Small intestine (tissue), 7 donors: Measurements from ENCODE around the gene EARS2. TPM values are rescaled to one million over a fixed set of nuclear protein-coding genes. Genes with fewer than 3 reads are reported as not detected.
A peak's percentile ranks its signal among the peaks of the same experiment; 100 is the strongest.
"Not testable (repeated sequence)": the region's sequence is repeated elsewhere in the genome, so short reads cannot be mapped to it uniquely, and the experiment has no call there.

ENCODE experiments used
- DNase-seq, 2 donors: peaks; one replicate each; pipeline versions ENCODE4 v3.0.0 to v3.0.0-alpha.2; 2013
- FAIRE-seq: peaks from 2 replicates; lab custom pipeline; 2012; peaks lifted over from hg19 to GRCh38; lab: Jason Lieb, UNC
- H3K27ac ChIP-seq, 3 donors: one replicate each; pipeline ENCODE4 v1.5.1; 2013; ENCODE audit warnings: low read length in 2 of 3, mild to moderate bottlenecking in 2 of 3, control low read depth in 1 of 3, inconsistent platforms in 1 of 3, low read depth in 1 of 3, moderate library complexity in 1 of 3
- H3K27me3 ChIP-seq, 3 donors: one replicate each; pipeline ENCODE4 v1.6.1; 2013; ENCODE audit warnings: low read length in 3 of 3, inconsistent platforms in 1 of 3; ENCODE audit not compliant: control insufficient read depth in 3 of 3, insufficient read depth in 3 of 3
- H3K36me3 ChIP-seq, 3 donors: one replicate each; pipeline ENCODE4 v1.6.1; 2013; ENCODE audit warnings: low read length in 3 of 3, inconsistent platforms in 1 of 3, low read depth in 1 of 3, mild to moderate bottlenecking in 1 of 3, moderate library complexity in 1 of 3; ENCODE audit not compliant: control insufficient read depth in 3 of 3, insufficient read depth in 2 of 3
- H3K4me1 ChIP-seq, 3 donors: one replicate each; pipeline ENCODE4 v1.6.1; 2013; ENCODE audit warnings: low read length in 2 of 3, inconsistent platforms in 1 of 3, low read depth in 1 of 3, mild to moderate bottlenecking in 1 of 3, moderate library complexity in 1 of 3; ENCODE audit not compliant: control insufficient read depth in 3 of 3, insufficient read depth in 2 of 3
- H3K4me3 ChIP-seq, 3 donors: one replicate each; pipeline ENCODE4 v1.5.1; 2013; ENCODE audit warnings: low read length in 3 of 3, control low read depth in 1 of 3, inconsistent platforms in 1 of 3, low read depth in 1 of 3, mild to moderate bottlenecking in 1 of 3, moderate library complexity in 1 of 3
- H3K9me3 ChIP-seq, 2 donors: one replicate each; pipeline ENCODE4 v1.6.1; 2013; ENCODE audit warnings: low read depth in 1 of 2, low read length in 1 of 2; ENCODE audit not compliant: control insufficient read depth in 2 of 2, insufficient read depth in 1 of 2
- WGBS, 3 donors: extraction: QIAGEN DNeasy Blood & Tissue Kit; methylation state at CpG; one replicate each; pipeline ENCODE4 v1.1.7; 2013; 5-methylcytosine and 5-hydroxymethylcytosine counted together
- polyA plus RNA-seq, 4 donors: library from polyadenylated mRNA; stranded (reverse) in 3 of 4; unstranded in 1 of 4; fragments of 200-250 nt in 3 of 4; fragments of 120-200 nt in 1 of 4; gene quantifications; one replicate each; pipeline versions ENCODE4 v1.2.1 to v1.2.3, GENCODE V29; 2013
- donor health status: healthy with polysubstance abuse.
- donor health status: control.
- donor health status: control.
- donor health status: Bipolar disorder and iron deficiency.
- donor health status: healthy.

EARS2 gene
- polyA plus RNA-seq, 4 donors: 2.4 to 26.2 (median 11.9) TPM

DNA sequence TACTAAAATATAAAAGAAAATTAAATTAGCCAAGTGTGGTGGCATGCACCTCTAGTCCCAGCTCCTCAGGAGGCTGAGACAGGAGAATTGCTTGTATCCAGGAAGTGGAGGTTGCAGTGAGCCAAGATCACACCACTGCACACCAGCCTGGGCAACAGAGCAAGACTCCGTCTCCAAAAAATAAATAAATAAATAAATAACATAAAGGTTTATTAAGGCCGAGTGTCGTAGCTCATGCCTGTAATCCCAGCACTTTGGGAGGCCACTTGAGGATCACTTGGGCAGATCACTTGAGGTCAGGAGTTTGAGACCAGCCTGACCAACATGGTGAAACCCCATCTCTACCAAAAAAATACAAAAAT is 16.4 kb downstream of the EARS2 start:
- not testable (repeated sequence) for H3K4me3 ChIP-seq, H3K4me1 ChIP-seq, H3K27ac ChIP-seq, H3K27me3 ChIP-seq, FAIRE-seq, DNase-seq, H3K9me3 ChIP-seq
- H3K36me3 ChIP-seq: peaks cover 2 to 56% (median 10%) of the 10 kb centered on the region in 3 donors
- 93 to 99% (median 97%) methylated on average over 3 of the region's 3 CpGs for WGBS, 3 donors

DNA sequence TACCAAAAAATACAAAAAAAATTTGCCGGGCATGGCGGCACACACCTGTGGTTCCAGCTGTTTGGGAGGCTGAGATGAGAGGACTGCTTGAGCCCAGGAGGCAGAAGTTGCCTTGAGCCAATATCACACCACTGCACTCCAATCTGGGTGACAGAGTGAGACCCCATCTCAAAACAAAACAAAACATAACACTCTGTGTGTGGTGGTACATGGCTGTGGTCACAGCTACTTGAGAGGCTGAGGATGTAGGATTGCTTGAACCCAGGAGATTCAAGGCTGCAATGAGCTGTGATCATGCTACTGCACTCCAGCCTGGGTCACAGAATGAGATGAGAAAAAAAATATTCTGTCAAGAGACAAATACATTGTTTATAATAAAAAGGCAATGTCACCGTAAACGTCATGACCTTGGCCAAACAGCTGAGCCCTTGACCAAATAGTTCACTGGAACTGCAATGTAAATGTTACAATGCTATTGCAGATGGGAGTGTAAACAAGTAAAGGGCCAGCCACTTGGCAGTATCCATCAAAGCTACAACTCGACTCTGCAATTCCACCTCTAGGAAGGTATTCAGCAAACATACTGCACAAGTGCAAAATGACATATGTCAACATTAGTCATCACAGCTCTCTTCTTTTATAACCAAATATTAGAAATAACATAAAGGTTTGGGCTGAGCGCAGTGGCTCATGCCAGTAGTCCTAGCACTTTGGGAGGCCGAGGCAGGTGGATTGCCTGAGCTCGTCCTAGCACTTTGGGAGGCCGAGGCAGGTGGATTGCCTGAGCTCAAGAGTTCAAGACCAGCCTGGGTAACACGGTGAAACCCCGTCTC is 16.9 kb downstream of the EARS2 start:
- WGBS, 3 donors: 93% methylated on average over 11 of the region's 11 CpGs
- Histone ChIP-seq H3K27ac (no peak overlapping the region), H3K4me3 (no peak overlapping the region), H3K27me3 (no peaks in the 10 kb centered on the region), H3K4me1 (no peaks in the 10 kb centered on the region), H3K9me3 (no peaks in the 10 kb centered on the region), H3K36me3 (peaks cover 2 to 53% (median 10%) of the 10 kb centered on the region in 3 donors)
- DNase-seq: no peak
- no peak for FAIRE-seq

DNA sequence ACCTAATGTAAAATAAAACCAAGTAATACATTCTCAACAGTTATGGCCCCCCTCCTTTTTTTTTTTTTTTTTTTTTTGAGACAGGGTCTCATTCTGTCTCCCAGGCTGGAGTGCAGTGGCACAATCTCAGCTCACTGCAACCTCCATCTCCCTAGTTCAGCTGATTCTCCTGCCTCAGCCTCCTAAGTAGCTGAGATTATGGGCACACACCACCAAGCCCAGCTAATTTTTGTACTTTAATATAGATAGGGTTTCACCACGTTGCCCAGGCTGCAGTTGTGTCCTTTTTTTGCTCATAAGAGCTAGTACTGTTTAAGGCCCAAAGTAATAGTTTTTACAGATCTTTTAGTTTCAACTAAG is 18.3 kb downstream of the EARS2 start:
- H3K27me3 ChIP-seq: no peaks in the 10 kb centered on the region
- FAIRE-seq: no peak
- no peaks in the 10 kb centered on the region for H3K4me1 ChIP-seq
- peaks cover 4 to 51% (median 5%) of the 10 kb centered on the region in 3 donors for H3K36me3 ChIP-seq
- WGBS, 3 donors: 90 to 97% (median 92%) methylated on average over 1 of the region's 1 CpG
- no peak overlapping the region for H3K27ac ChIP-seq
- no peak for DNase-seq
- no peaks in the 10 kb centered on the region for H3K9me3 ChIP-seq
- H3K4me3 ChIP-seq: no peak overlapping the region

DNA sequence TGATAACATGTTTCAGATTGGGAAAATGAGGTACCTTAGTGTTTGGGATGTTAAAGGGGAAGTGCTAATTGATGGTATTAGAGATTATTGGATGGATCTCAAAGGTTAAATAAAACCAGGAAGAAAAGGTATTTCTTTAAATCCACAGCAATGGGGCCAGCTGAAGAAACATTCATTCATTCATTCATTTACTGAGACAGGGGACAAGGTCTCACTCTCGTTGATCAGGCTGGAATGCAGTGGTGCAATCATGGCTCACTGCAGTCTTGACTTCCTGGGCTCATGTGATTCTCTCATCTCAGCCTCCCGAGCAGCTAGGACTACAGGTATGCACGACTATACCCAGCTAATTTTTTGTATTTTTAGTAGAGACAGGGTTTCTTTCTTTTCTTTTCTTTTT is 19.8 kb downstream of the EARS2 start:
- 71 to 76% (median 75%) methylated on average over 3 of the region's 3 CpGs for WGBS, 3 donors
- Histone ChIP-seq H3K27me3 (no peaks in the 10 kb centered on the region), H3K4me3 (no peak overlapping the region), H3K4me1 (no peaks in the 10 kb centered on the region), H3K27ac (no peak overlapping the region), H3K36me3 (peaks cover 1 to 55% (median 5%) of the 10 kb centered on the region in 3 donors), H3K9me3 (no peaks in the 10 kb centered on the region)
- FAIRE-seq (no peak), DNase-seq (peak in 1 of 2 donors; percentile 45)

DNA sequence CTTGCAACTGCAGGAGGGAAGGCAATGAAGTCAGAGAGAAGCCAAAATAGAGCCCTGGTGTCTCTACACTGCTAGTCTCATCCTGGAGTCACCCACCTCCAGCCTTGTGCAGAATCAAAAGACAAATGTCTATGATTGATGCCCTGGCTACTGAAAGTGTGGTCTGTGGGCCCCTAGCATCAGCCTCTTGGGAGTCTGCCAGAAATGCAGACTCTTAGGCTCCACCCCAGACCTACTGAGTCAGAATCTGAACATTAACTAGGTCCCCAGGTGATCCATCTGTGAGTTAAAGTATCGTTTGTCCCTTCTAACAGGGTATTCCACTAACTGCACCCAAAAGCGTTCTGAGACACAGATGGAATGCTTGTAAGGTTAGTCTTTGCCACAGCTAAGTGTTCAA is 21.2 kb downstream of the EARS2 start:
- DNase-seq: no peak
- Histone ChIP-seq H3K9me3 (no peaks in the 10 kb centered on the region), H3K27ac (no peak overlapping the region), H3K36me3 (peaks cover 4 to 57% (median 5%) of the 10 kb centered on the region in 3 donors), H3K4me3 (no peak overlapping the region), H3K4me1 (no peaks in the 10 kb centered on the region), H3K27me3 (no peaks in the 10 kb centered on the region)
- 63 to 82% (median 65%) methylated on average over 2 of the region's 2 CpGs for WGBS, 3 donors
- no peak for FAIRE-seq

DNA sequence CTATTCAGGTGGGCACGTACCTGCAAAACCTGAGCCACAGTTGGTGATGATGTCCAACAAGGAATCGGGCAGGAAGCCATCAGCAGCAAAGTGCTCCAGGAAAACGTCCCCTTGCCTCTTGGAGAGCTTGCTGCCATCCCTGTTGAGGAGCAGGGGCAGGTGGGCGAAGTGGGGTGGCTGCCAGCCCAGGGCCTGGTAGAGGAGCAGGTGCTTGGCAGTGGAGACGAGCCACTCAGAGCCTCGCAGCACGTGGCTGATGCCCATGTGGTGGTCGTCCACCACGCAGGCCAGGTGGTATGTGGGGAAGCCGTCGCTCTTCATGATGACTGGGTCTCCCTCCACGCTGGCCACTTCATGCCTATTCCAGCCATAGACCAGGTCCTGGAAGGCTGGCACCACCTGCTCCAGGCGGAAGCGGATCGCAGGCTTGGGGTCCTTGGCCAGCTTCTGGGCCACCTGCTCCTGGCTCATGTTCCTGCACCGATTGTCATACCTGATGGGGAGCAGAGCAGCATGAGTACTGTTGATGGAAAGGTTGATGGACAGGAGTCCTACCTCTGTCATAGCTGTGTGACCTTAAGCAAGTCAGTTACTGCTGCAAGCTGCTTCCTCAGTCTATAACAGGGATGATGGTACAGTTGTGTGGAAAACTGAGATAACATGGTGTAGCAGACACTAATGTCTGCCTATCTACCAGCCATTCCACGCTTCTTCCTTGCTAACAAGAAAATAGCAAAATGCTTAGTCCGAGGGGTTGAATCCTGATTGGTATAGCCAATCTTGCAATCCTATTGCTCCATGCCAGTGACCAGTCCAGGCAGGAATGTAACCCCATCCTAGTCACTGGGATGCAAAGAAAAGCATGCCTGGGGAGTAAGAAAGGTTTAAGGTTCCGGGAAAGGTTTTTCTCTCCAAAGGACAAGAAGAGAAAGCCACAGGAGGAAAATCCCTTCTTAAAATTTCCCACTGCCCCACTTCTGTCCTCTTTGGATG is 22.0 kb downstream of the EARS2 start:
- no peak for FAIRE-seq
- H3K4me1 ChIP-seq: no peaks in the 10 kb centered on the region
- WGBS, 3 donors: 94 to 96% (median 94%) methylated on average over 19 of the region's 19 CpGs

DNA sequence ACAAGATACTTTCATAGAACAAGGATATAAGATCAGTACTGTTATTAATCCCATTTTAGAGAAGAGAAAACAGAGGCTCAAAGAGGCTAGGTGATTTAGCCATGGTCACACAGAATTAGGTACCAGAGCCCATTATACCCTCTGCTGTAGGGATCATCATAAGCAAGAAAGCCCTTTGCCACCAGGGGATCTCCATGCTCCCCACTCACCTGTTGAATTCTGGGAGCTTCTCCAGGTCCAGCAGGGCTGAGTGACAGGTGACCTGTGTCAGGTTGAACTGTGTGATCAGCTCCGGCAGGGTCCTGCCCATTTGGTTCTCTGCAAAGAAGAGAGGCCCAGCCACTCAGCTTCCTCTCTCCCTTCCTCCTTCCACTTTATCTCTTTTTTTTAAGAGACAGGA is 24.7 kb downstream of the EARS2 start:
- Histone ChIP-seq H3K36me3 (peaks cover 4 to 65% (median 9%) of the 10 kb centered on the region in 3 donors), H3K27ac (no peak overlapping the region), H3K4me3 (no peak overlapping the region), H3K27me3 (no peaks in the 10 kb centered on the region), H3K4me1 (peaks cover 0 to 7% (median 0%) of the 10 kb centered on the region in 3 donors), H3K9me3 (no peaks in the 10 kb centered on the region)
- no peak for FAIRE-seq
- DNase-seq: no peak
- 90 to 100% (median 93%) methylated on average over 1 of the region's 1 CpG for WGBS, 3 donors

More for the DNA sequence above, 22.0 kb downstream of the EARS2 start:
- peaks cover 4 to 58% (median 5%) of the 10 kb centered on the region in 3 donors for H3K36me3 ChIP-seq
- no peak for DNase-seq
- H3K9me3 ChIP-seq: no peaks in the 10 kb centered on the region
- no peak overlapping the region for H3K27ac ChIP-seq
- no peaks in the 10 kb centered on the region for H3K27me3 ChIP-seq
- no peak overlapping the region for H3K4me3 ChIP-seq

DNA sequence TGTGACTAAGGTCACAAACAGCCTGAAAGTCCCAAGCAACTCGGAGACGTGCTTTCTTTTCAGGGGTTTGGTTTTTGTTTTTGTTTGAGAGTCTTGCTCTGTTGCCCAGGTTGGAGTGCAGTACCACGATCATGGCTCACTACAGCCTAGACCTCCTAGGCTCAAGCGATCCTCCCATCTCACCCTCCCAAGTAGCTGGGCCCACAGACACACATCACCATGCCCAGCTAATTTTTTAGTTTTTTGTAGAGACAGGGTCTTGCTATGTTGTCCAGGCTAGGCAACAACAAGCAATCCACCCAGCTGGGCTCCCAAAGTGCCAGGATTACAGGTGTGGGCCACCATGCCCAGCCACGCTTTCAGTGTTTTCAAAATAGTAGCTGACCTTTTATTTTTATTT is 27.1 kb downstream of the EARS2 start:
- FAIRE-seq (no peak), DNase-seq (no peak)
- Histone ChIP-seq H3K4me1 (peaks cover 0 to 7% (median 0%) of the 10 kb centered on the region in 3 donors), H3K36me3 (peaks cover 6 to 69% (median 9%) of the 10 kb centered on the region in 3 donors), H3K27me3 (no peaks in the 10 kb centered on the region), H3K9me3 (no peaks in the 10 kb centered on the region), H3K4me3 (no peak overlapping the region), H3K27ac (no peak overlapping the region)
- 93 to 96% (median 94%) methylated on average over 5 of the region's 5 CpGs for WGBS, 3 donors
